ENCODE results near the gene TMEM239.

- no peak for TF ChIP-seq CTCF (IDR thresholded peaks at IDR 0.05)
- no peak for TF ChIP-seq POLR2A (IDR thresholded peaks at IDR 0.05; ENCODE audit: low read depth)
Measured at GRCh38 chr20:2865101-2865500, 48.9 kb downstream of the TMEM239 start.

All from esophagus muscularis mucosa (tissue), 3 donors.